ENCODE results near the gene AUNIP.

Gene AUNIP

GRCh38 chr1:25875856-25876692, 16.8 kb upstream of the AUNIP start:
- no peak for TF ChIP-seq CTCF (conservative IDR thresholded peaks at IDR 0.05)
- peak overlapping the region; percentile 97 for H3K27ac ChIP-seq

- H3K27ac ChIP-seq = peak within 1 kb of the TSS; percentile 97
- TF ChIP-seq CTCF (conservative IDR thresholded peaks at IDR 0.05) = no peak; the same call in 1 of the 2 replicates
Measured at GRCh38 chr1:25875154-25875855, 16.0 kb upstream of the AUNIP start, which contains the start of gene PAQR7. PAQR7 (minus strand) TSS chr1:25875708; CDS start chr1:25863839, 11,869 bp downstream.

GRCh38 chr1:25874635-25875153, 15.4 kb upstream of the AUNIP start:
- H3K27ac ChIP-seq = peak overlapping the region; percentile 97

GRCh38 chr1:25874209-25874608, 15.0 kb upstream of the AUNIP start:
- TF ChIP-seq CTCF (conservative IDR thresholded peaks at IDR 0.05) = no peak
- H3K27ac ChIP-seq = peak overlapping the region; percentile 97

More at GRCh38 chr1:25874635-25875153, 15.4 kb upstream of the AUNIP start:
- no peak for TF ChIP-seq CTCF (conservative IDR thresholded peaks at IDR 0.05)

GRCh38 chr1:25873120-25873519, 13.9 kb upstream of the AUNIP start:
- no peak for TF ChIP-seq CTCF (conservative IDR thresholded peaks at IDR 0.05)
- peak overlapping the region; percentile 97; the same call in 1 of the 2 replicates for H3K27ac ChIP-seq

- H3K27ac ChIP-seq = peak overlapping the region; percentile 97
- TF ChIP-seq CTCF (conservative IDR thresholded peaks at IDR 0.05) = no peak
Measured at GRCh38 chr1:25872713-25873112, 13.5 kb upstream of the AUNIP start.
